GM12878 (cell line): ENCODE results near the gene MALT1.

Experiments used
- CTCF ChIP-seq, 3 experiments: IDR thresholded peaks in 2 of 3; conservative IDR thresholded peaks in 1 of 3; 2 replicates each; pipeline ENCODE4 v1.5.1; 2011; ENCODE audit warnings: low read depth in 3 of 3, low read length in 3 of 3, mild to moderate bottlenecking in 3 of 3, control low read depth in 2 of 3, moderate library complexity in 2 of 3, inconsistent platforms in 1 of 3, mixed read lengths in 1 of 3; ENCODE audit not compliant: control insufficient read depth in 2 of 3, insufficient read depth in 1 of 3; ENCODE audit errors: extremely low read depth in 1 of 3
- HDAC2 ChIP-seq: fragments of 200-600 bp; sonication (generic); IDR thresholded peaks from 2 replicates; pipeline ENCODE4 v1.6.1; 2017
- JUND ChIP-seq: IDR thresholded peaks from 2 replicates; pipeline ENCODE4 v1.6.1; 2012; ENCODE audit warnings: low read depth, mild to moderate bottlenecking, low read length, improper control_type of control experiment, moderate library complexity
- SP1 ChIP-seq: IDR thresholded peaks from one replicate; pipeline ENCODE4 v1.6.1; 2011; ENCODE audit warnings: low read depth, low read length
- TF ChIP-seq, protein P1 (sequence below): fragments of 450-650 bp; formaldehyde crosslinking; IDR thresholded peaks from 2 replicates; pipeline ENCODE4 v1.4.0; 2022; ENCODE audit warnings: mild to moderate bottlenecking, moderate library complexity

- TF ChIP-seq CTCF (IDR thresholded peaks at IDR 0.05 in 2 of 3, conservative IDR thresholded peaks at IDR 0.05 in 1 of 3; ENCODE audit: control insufficient read depth in 2 of 3, extremely low read depth in 1 of 3, insufficient read depth in 1 of 3, low read depth in 3 of 3, low read length in 3 of 3), result no peak
- TF ChIP-seq, protein P1, sequence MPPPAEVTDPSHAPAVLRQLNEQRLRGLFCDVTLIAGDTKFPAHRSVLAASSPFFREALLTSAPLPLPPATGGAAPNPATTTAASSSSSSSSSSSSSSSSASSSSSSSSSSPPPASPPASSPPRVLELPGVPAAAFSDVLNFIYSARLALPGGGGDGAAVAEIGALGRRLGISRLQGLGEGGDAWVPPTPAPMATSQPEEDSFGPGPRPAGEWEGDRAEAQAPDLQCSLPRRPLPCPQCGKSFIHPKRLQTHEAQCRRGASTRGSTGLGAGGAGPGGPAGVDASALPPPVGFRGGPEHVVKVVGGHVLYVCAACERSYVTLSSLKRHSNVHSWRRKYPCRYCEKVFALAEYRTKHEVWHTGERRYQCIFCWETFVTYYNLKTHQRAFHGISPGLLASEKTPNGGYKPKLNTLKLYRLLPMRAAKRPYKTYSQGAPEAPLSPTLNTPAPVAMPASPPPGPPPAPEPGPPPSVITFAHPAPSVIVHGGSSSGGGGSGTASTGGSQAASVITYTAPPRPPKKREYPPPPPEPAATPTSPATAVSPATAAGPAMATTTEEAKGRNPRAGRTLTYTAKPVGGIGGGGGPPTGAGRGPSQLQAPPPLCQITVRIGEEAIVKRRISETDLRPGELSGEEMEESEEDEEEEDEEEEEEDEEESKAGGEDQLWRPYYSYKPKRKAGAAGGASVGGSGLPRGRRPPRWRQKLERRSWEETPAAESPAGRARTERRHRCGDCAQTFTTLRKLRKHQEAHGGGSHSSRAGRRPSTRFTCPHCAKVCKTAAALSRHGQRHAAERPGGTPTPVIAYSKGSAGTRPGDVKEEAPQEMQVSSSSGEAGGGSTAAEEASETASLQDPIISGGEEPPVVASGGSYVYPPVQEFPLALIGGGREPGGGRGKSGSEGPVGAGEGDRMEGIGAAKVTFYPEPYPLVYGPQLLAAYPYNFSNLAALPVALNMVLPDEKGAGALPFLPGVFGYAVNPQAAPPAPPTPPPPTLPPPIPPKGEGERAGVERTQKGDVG (CRISPR knock-in tag), result no peak
- TF ChIP-seq JUND, result no peak
- no peak for TF ChIP-seq HDAC2
- no peak for TF ChIP-seq SP1
Observed at GRCh38 chr18:58700209-58700608, 28.9 kb downstream of the MALT1 start.
